Right lobe of liver (tissue), 6 donors: Measurements from ENCODE around the gene FAM53A. TPM values are rescaled to one million over a fixed set of nuclear protein-coding genes. Genes with fewer than 3 reads are reported as not detected.

Source experiments
- ATAC-seq, 4 donors: fragments of 200-7000 bp; cut with Tn5 transposase; one replicate each; pipeline ENCODE4 v1.9.1; 2020; ENCODE audit warnings: mild to moderate bottlenecking in 4 of 4, moderate library complexity in 4 of 4
- DNase-seq, 3 donors: peaks; one replicate each; pipeline ENCODE4 v3.0.0-alpha.2; 2020
- H3K27ac ChIP-seq, 3 donors: fragments of 200-600 bp; one replicate each; pipeline ENCODE4 v1.8.0; 2022
- H3K27me3 ChIP-seq, 2 donors: fragments of 200-600 bp; one replicate each; pipeline ENCODE4 v1.8.0; 2022
- H3K36me3 ChIP-seq, 4 donors: fragments of 200-600 bp; sonication (generic) in 1 of 4; one replicate each; pipeline versions ENCODE4 v1.5.1 to v1.8.0; 2017 to 2022; ENCODE audit warnings: control low read depth in 1 of 4
- H3K4me1 ChIP-seq, 4 donors: fragments of 200-600 bp; sonication (generic) in 1 of 4; one replicate each; pipeline versions ENCODE4 v1.5.1 to v1.8.0; 2017 to 2022; ENCODE audit warnings: control low read depth in 1 of 4
- H3K4me3 ChIP-seq, 3 donors: fragments of 200-600 bp; one replicate each; pipeline ENCODE4 v1.8.0; 2022
- H3K9me3 ChIP-seq, 4 donors: fragments of 200-600 bp; sonication (generic) in 1 of 4; one replicate each; pipeline versions ENCODE4 v1.5.1 to v1.8.0; 2017 to 2022; ENCODE audit warnings: control low read depth in 1 of 4
- POLR2A ChIP-seq: fragments of 450-650 bp; IDR thresholded peaks from one replicate; pipeline ENCODE4 v1.6.1; 2017; ENCODE audit warnings: antibody characterized with exemption, mild to moderate bottlenecking
- WGBS: methylation state at CpG from one replicate; pipeline ENCODE4 v1.1.6; 2018; ENCODE audit warnings: low coverage, low lambda C conversion rate; ENCODE audit not compliant: insufficient coverage; ENCODE audit errors: missing lambda C conversion rate; 5-methylcytosine and 5-hydroxymethylcytosine counted together
- intact Hi-C, 2 donors: fragments of 100-400 bp; cut with DNase I; formaldehyde crosslinking; loops; one replicate each; pipeline versions ENCODE4 v1.11.2 to v1.14.1; 2022
- total RNA-seq, 6 experiments: library from RNA; depleted of rRNA in 2 of 6; stranded (reverse); fragments of >200 nt in 2 of 6; fragmentation: NEBNext Ultra II Directional in 3 of 6; extraction: Animal tissue kit (Norgen Biotek cat#: 25700) in 3 of 6; gene quantifications; one replicate each; pipeline versions ENCODE4 v1.1.0 to v1.2.4, GENCODE V29; 2016 to 2023
- TF ChIP-seq, protein P1 (sequence below), 4 donors: fragments of 200-600 bp in 3 of 4; fragments of 450-650 bp in 1 of 4; IDR thresholded peaks; one replicate each; pipeline versions ENCODE4 v1.5.1 to v1.8.0; 2016 to 2022; ENCODE audit warnings: antibody characterized with exemption in 4 of 4, mild to moderate bottlenecking in 2 of 4
- donor health status: DM: no; HTN: yes; CAD: no.
- donor health status: DM: no; HTN: no; CAD: no.
- donor health status: DM: no; HTN: no; CAD: no.
- donor health status: DM: no; HTN: yes; CAD: no.
- donor health status: DM: no; HTN: yes; CAD: no.

The FAM53A gene
- total RNA-seq, 6 experiments from 2014 or later = 0.56 to 3.5 (median 0.74) TPM

DNA sequence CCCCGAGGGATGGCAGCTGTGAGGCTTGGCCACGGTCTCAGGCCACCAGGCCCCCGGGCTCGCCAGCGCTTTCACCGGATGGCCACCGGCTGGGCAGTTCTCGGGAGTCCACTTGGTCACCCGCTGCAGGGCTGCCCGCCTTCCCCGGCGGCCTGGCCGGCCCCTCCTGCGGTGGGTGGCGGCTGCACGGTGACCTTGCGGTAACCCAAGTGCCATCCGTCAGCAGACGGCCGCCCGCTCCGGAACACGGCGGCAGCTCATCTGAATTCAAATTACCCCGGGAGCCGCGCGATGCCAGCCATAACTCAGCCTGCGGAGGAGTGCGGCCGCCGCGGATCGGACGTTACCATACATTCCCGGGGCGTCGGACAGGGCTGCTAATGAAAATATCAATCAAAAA is 60.7 kb downstream of the FAM53A start:
- intact Hi-C loops = loop anchor here in 1 of 2 donors (10.0 kb wide), 1 partner anchor 259 kb away; no protein-coding TSS in a partner anchor
- DNase-seq = no peak

DNA sequence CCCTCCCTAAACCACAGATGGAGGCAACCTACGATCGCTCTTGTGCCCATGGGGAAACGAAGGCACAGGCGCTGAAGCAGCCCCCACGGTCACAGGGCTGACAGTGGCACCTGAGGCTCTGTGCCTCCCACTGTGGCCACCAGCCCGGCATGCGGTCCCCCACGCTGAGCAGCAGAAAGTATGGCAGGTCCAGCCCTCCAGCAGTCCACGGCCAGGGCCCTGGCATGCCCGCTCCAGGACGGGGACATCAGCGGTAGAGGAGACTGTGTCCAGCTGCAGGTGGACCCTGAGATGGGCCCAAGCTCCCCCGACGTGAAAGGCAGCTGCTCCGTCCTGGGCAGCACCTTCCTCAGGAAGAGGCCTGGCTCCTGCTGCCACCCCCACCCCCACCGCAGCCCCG is 61.2 kb downstream of the FAM53A start:
- no peak overlapping the region for H3K4me3 ChIP-seq
- H3K36me3 ChIP-seq = no peaks in the 10 kb centered on the region
- intact Hi-C loops = loop anchor here in 1 of 2 donors (10.0 kb wide), 1 partner anchor 258 kb away; no protein-coding TSS in a partner anchor
- TF ChIP-seq POLR2A = no peak
- TF ChIP-seq, protein P1, sequence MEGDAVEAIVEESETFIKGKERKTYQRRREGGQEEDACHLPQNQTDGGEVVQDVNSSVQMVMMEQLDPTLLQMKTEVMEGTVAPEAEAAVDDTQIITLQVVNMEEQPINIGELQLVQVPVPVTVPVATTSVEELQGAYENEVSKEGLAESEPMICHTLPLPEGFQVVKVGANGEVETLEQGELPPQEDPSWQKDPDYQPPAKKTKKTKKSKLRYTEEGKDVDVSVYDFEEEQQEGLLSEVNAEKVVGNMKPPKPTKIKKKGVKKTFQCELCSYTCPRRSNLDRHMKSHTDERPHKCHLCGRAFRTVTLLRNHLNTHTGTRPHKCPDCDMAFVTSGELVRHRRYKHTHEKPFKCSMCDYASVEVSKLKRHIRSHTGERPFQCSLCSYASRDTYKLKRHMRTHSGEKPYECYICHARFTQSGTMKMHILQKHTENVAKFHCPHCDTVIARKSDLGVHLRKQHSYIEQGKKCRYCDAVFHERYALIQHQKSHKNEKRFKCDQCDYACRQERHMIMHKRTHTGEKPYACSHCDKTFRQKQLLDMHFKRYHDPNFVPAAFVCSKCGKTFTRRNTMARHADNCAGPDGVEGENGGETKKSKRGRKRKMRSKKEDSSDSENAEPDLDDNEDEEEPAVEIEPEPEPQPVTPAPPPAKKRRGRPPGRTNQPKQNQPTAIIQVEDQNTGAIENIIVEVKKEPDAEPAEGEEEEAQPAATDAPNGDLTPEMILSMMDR (IDR thresholded peaks at IDR 0.05) = no peak
- no peaks in the 10 kb centered on the region for H3K4me1 ChIP-seq
- H3K27me3 ChIP-seq = no peaks in the 10 kb centered on the region
- WGBS = 0% methylated on average over 1 of the region's 17 CpGs
- H3K27ac ChIP-seq = no peak overlapping the region
- H3K9me3 ChIP-seq = no peaks in the 10 kb centered on the region
- ATAC-seq (no peak), DNase-seq (no peak)

More for the DNA sequence above, 60.7 kb downstream of the FAM53A start:
- ATAC-seq = no peak
- Histone ChIP-seq H3K27me3 (no peaks in the 10 kb centered on the region), H3K27ac (no peak overlapping the region), H3K4me1 (no peaks in the 10 kb centered on the region), H3K9me3 (no peaks in the 10 kb centered on the region), H3K36me3 (no peaks in the 10 kb centered on the region), H3K4me3 (no peak overlapping the region)
- TF ChIP-seq POLR2A = no peak
- TF ChIP-seq, protein P1 (IDR thresholded peaks at IDR 0.05) = no peak
- 88% methylated on average over 17 of the region's 38 CpGs for WGBS

DNA sequence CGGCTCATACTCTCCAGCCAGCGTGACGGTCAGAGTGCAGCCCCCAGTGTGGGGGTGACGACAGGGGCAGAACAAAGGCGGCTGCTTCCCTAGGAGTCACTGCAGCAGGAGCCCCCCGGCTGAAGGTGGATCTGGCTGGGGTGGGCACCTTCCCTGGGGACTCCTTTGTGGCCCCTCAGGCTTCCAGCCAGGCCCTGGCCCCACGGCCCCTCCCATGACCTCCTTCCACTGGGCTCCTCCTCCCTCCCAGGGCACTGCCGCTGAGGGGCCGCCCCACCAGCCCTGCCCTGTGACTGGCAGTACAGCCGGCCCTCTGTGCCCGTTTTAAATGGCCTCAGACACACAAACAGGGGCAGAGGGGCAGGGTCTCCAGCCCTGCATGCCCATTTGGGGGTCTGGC is 61.9 kb downstream of the FAM53A start:
- intact Hi-C loops = loop anchor here in 1 of 2 donors (10.0 kb wide), 1 partner anchor 257 kb away; no protein-coding TSS in a partner anchor
- WGBS = no CpG with 5 or more reads among the region's 11 CpGs
- no peak for TF ChIP-seq POLR2A
- TF ChIP-seq, protein P1 (IDR thresholded peaks at IDR 0.05) = no peak
- ATAC-seq (no peak), DNase-seq (no peak)
- Histone ChIP-seq H3K27me3 (no peaks in the 10 kb centered on the region), H3K4me1 (no peaks in the 10 kb centered on the region), H3K4me3 (no peak overlapping the region), H3K9me3 (no peaks in the 10 kb centered on the region), H3K27ac (no peak overlapping the region), H3K36me3 (no peaks in the 10 kb centered on the region)

DNA sequence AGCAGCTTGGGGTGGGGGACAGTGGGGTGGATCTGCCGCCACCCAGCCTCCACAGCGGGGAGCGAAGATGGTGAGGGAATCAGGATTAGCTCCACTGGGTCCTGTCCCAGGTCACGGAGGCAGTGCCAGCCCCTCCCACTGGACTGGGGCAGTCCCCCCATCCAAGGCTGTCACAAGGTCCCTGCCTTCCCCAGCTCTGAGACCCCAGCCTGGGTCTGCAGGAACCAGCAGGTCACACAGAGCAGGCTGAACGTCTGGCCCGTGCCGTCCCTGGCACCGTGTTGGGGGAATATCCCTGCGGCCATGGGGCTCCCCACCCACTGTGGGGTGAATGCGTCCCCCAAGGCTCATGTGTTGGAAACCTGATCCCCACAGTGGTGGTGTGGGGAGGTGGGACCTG is 62.6 kb downstream of the FAM53A start:
- H3K4me3 ChIP-seq = no peak overlapping the region
- TF ChIP-seq POLR2A = no peak
- TF ChIP-seq, protein P1 (IDR thresholded peaks at IDR 0.05) = no peak
- DNase-seq = no peak
- H3K9me3 ChIP-seq = no peaks in the 10 kb centered on the region
- H3K4me1 ChIP-seq = no peaks in the 10 kb centered on the region
- 80% methylated on average over 1 of the region's 10 CpGs for WGBS
- H3K36me3 ChIP-seq = no peaks in the 10 kb centered on the region
- H3K27me3 ChIP-seq = no peaks in the 10 kb centered on the region
- no peak for ATAC-seq
- intact Hi-C loops = loop anchor here in 1 of 2 donors (10.0 kb wide), 1 partner anchor 257 kb away; no protein-coding TSS in a partner anchor
- H3K27ac ChIP-seq = no peak overlapping the region
